H9 (cell line): ENCODE measurements around the gene LAMA3. TPM values are rescaled to one million over a fixed set of nuclear protein-coding genes. Genes with fewer than 3 reads are reported as not detected.

Experiments used
- DNase-seq: peaks from one replicate; pipeline ENCODE4 v3.0.0-alpha.2; 2017
- H2AFZ ChIP-seq: one replicate; pipeline ENCODE4 v1.6.1; 2013; ENCODE audit warnings: mild to moderate bottlenecking, low read length, control low read depth, moderate library complexity
- H2AK5ac ChIP-seq: 2 replicates; pipeline ENCODE4 v1.6.1; 2013; ENCODE audit warnings: low read length, control low read depth, mixed read lengths; ENCODE audit not compliant: insufficient read length
- H2BK120ac ChIP-seq: one replicate; pipeline ENCODE4 v1.6.1; 2013; ENCODE audit warnings: low read depth, mild to moderate bottlenecking, low read length, control low read depth, inconsistent platforms; ENCODE audit not compliant: poor library complexity, severe bottlenecking
- H2BK12ac ChIP-seq: 2 replicates; pipeline ENCODE4 v1.6.1; 2013; ENCODE audit warnings: low read length, control low read depth, mixed read lengths, low read depth; ENCODE audit not compliant: insufficient read length
- H2BK15ac ChIP-seq: 2 replicates; pipeline ENCODE4 v1.6.1; 2013; ENCODE audit warnings: low read depth, low read length, control low read depth
- H2BK20ac ChIP-seq: one replicate; pipeline ENCODE4 v1.6.1; 2013; ENCODE audit warnings: low read depth, mild to moderate bottlenecking, low read length, control low read depth, inconsistent platforms; ENCODE audit not compliant: poor library complexity, severe bottlenecking
- H2BK5ac ChIP-seq: 2 replicates; pipeline ENCODE4 v1.6.1; 2013; ENCODE audit warnings: low read length, control low read depth, mixed read lengths; ENCODE audit not compliant: insufficient read length
- H3K14ac ChIP-seq: 2 replicates; pipeline ENCODE4 v1.6.1; 2013; ENCODE audit warnings: low read length, control low read depth; ENCODE audit not compliant: insufficient read depth
- H3K18ac ChIP-seq: 2 replicates; pipeline ENCODE4 v1.6.1; 2013; ENCODE audit warnings: low read depth, mild to moderate bottlenecking, mixed read lengths, low read length, control low read depth; ENCODE audit not compliant: insufficient read length
- H3K23ac ChIP-seq: 2 replicates; pipeline ENCODE4 v1.6.1; 2013; ENCODE audit warnings: low read length, control low read depth, mixed read lengths, low read depth; ENCODE audit not compliant: insufficient read length
- H3K23me2 ChIP-seq: 2 replicates; pipeline ENCODE4 v1.6.1; 2013; ENCODE audit warnings: low read depth, mild to moderate bottlenecking, mixed read lengths, low read length, control low read depth; ENCODE audit not compliant: insufficient read length, poor library complexity, severe bottlenecking
- H3K27ac ChIP-seq: 2 replicates; pipeline ENCODE4 v1.5.1; 2013; ENCODE audit warnings: low read length, control low read depth, mixed read lengths, low read depth; ENCODE audit not compliant: insufficient read length
- H3K27me3 ChIP-seq: 2 replicates; pipeline ENCODE4 v1.6.1; 2013; ENCODE audit warnings: low read length, control low read depth, inconsistent platforms; ENCODE audit not compliant: insufficient read depth
- H3K4ac ChIP-seq: 2 replicates; pipeline ENCODE4 v1.6.1; 2013; ENCODE audit warnings: low read depth, mild to moderate bottlenecking, control low read depth, inconsistent platforms, low read length, moderate library complexity
- H3K4me1 ChIP-seq: 2 replicates; pipeline ENCODE4 v1.6.1; 2013; ENCODE audit warnings: low read length, control low read depth, inconsistent platforms; ENCODE audit not compliant: insufficient read depth
- H3K4me2 ChIP-seq: 2 replicates; pipeline ENCODE4 v1.6.1; 2013; ENCODE audit warnings: low read length, control low read depth, mixed read lengths; ENCODE audit not compliant: insufficient read length, insufficient read depth
- H3K56ac ChIP-seq: 2 replicates; pipeline ENCODE4 v1.6.1; 2013; ENCODE audit warnings: low read depth, mild to moderate bottlenecking, mixed read lengths, low read length, control low read depth; ENCODE audit not compliant: insufficient read length
- H3K79me1 ChIP-seq: 2 replicates; pipeline ENCODE4 v1.6.1; 2013; ENCODE audit warnings: low read depth, mild to moderate bottlenecking, moderate library complexity, low read length, control low read depth, inconsistent platforms; ENCODE audit not compliant: insufficient read depth, poor library complexity, severe bottlenecking
- H3K79me2 ChIP-seq: 2 replicates; pipeline ENCODE4 v1.6.1; 2013; ENCODE audit warnings: low read length, control low read depth, inconsistent platforms; ENCODE audit not compliant: insufficient read depth
- H3K9ac ChIP-seq: 2 replicates; pipeline ENCODE4 v1.6.1; 2013; ENCODE audit warnings: low read length, control low read depth, mixed read lengths; ENCODE audit not compliant: insufficient read length; ENCODE audit errors: extremely low read depth
- H3K9me3 ChIP-seq: one replicate; pipeline ENCODE4 v1.6.1; 2013; ENCODE audit warnings: low read depth, low read length, inconsistent platforms; ENCODE audit not compliant: control insufficient read depth
- H3T11ph ChIP-seq: one replicate; pipeline ENCODE4 v1.6.1; 2013; ENCODE audit warnings: mild to moderate bottlenecking, low read length, control low read depth, inconsistent platforms
- H4K20me1 ChIP-seq: one replicate; pipeline ENCODE4 v1.6.1; 2013; ENCODE audit not compliant: control insufficient read depth, insufficient read length, insufficient read depth
- H4K5ac ChIP-seq: 2 replicates; pipeline ENCODE4 v1.6.1; 2013; ENCODE audit warnings: low read depth, mild to moderate bottlenecking, mixed read lengths, low read length, control low read depth; ENCODE audit not compliant: insufficient read length
- H4K8ac ChIP-seq: replicated peaks from 2 replicates; pipeline ENCODE4 v1.6.1; 2013; ENCODE audit warnings: low read length, control low read depth, mixed read lengths, low read depth; ENCODE audit not compliant: insufficient read length
- H4K91ac ChIP-seq: 2 replicates; pipeline ENCODE4 v1.6.1; 2013; ENCODE audit warnings: low read depth, mild to moderate bottlenecking, moderate library complexity, mixed read lengths, low read length, control low read depth; ENCODE audit not compliant: insufficient read length
- H3K27ac Mint-ChIP-seq, 3 experiments: 2 replicates in 2 of 3; 3 replicates in 1 of 3; pipeline ENCODE4 v1.8.0; 2020 to 2021; ENCODE audit warnings: mixed read lengths in 3 of 3, mild to moderate bottlenecking in 1 of 3, moderate library complexity in 1 of 3
- H3K27me3 Mint-ChIP-seq: 2 replicates; pipeline ENCODE4 v1.8.0; 2021; ENCODE audit warnings: low read depth, mild to moderate bottlenecking, moderate library complexity, mixed read lengths
- H3K36me3 Mint-ChIP-seq, 3 experiments: 2 replicates in 2 of 3; 3 replicates in 1 of 3; pipeline ENCODE4 v1.8.0; 2020 to 2021; ENCODE audit warnings: low read depth in 3 of 3, mixed read lengths in 3 of 3; ENCODE audit not compliant: insufficient read depth in 1 of 3
- H3K4me1 Mint-ChIP-seq, 2 experiments: 2 replicates each; pipeline ENCODE4 v1.8.0; 2020; ENCODE audit warnings: mixed read lengths in 2 of 2
- H3K4me3 Mint-ChIP-seq, 2 experiments: 2 replicates in 1 of 2; 3 replicates in 1 of 2; pipeline ENCODE4 v1.8.0; 2020 to 2021; ENCODE audit warnings: mild to moderate bottlenecking in 2 of 2, mixed read lengths in 2 of 2, moderate library complexity in 1 of 2
- H3K9me3 Mint-ChIP-seq, 2 experiments: 2 replicates in 1 of 2; 3 replicates in 1 of 2; pipeline ENCODE4 v1.8.0; 2020; ENCODE audit warnings: mild to moderate bottlenecking in 2 of 2, mixed read lengths in 2 of 2, moderate library complexity in 1 of 2
- WGBS: extraction: QIAGEN DNeasy Blood & Tissue Kit; methylation state at CpG from one replicate; pipeline ENCODE4 v1.1.7; 2013; ENCODE audit warnings: missing lambda C conversion rate, low lambda C conversion rate, mixed read lengths; ENCODE audit not compliant: insufficient read length; ENCODE audit errors: extremely low coverage; 5-methylcytosine and 5-hydroxymethylcytosine counted together
- total RNA-seq: library from RNA; stranded (reverse); gene quantifications from 2 replicates; pipeline ENCODE4 v1.2.1, GENCODE V29; 2021
- TF ChIP-seq, protein P1 (sequence below): fragments of 200-600 bp; sonication (generic); conservative IDR thresholded peaks from 3 replicates; pipeline ENCODE4 v1.8.0; 2021; ENCODE audit warnings: antibody characterized with exemption, mild to moderate bottlenecking

The LAMA3 gene
- total RNA-seq, 1 experiment from 2014 or later = 0.33 TPM

DNA sequence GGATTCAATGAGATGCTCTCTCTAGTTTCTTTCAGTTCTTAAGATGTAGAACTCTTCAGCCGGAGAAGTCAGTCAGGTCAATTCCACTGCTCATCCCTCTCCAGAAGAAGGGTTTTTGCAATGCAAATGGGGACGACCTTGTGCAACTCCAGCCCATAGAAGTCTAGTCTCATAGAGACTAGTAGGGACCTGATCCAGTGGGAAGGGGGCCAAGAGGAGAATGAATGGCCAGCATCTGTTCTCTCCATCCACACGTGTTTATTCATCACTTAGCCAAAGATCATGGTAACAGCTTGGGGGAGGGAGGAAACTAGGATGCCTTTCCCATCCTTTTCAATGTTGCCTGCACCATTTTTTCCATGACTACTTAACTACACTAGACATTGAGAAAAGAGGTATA is 120.2 kb downstream of the LAMA3 start:
- H3K79me1 ChIP-seq = no peaks in the 10 kb centered on the region
- H4K8ac ChIP-seq = no peak overlapping the region
- H3K4me1 ChIP-seq = no peaks in the 10 kb centered on the region; the same call in 1 of the 2 replicates
- no peak overlapping the region for H3K14ac ChIP-seq
- H3K4ac ChIP-seq = no peak overlapping the region
- no peak overlapping the region for H4K5ac ChIP-seq
- no peaks in the 10 kb centered on the region for H3K23me2 ChIP-seq
- no peak overlapping the region for H2BK12ac ChIP-seq
- H3K36me3 Mint-ChIP-seq = peaks cover 0 to 2% (median 0%) of the 10 kb centered on the region in 3 experiments; a peak in 2 of 7 replicates
- H3K9ac ChIP-seq = no peak overlapping the region
- no peaks in the 10 kb centered on the region for H3K9me3 ChIP-seq
- H3K27ac ChIP-seq = no peak overlapping the region
- no peak overlapping the region for H3K56ac ChIP-seq
- no peaks in the 10 kb centered on the region for H3K79me2 ChIP-seq
- H3K4me1 Mint-ChIP-seq = peaks cover 29% of the 10 kb centered on the region in 2 experiments
- no peak overlapping the region for H2AFZ ChIP-seq
- H2BK120ac ChIP-seq = no peak overlapping the region
- H2BK5ac ChIP-seq = no peak overlapping the region
- H2BK15ac ChIP-seq = no peak overlapping the region
- TF ChIP-seq, protein P1, sequence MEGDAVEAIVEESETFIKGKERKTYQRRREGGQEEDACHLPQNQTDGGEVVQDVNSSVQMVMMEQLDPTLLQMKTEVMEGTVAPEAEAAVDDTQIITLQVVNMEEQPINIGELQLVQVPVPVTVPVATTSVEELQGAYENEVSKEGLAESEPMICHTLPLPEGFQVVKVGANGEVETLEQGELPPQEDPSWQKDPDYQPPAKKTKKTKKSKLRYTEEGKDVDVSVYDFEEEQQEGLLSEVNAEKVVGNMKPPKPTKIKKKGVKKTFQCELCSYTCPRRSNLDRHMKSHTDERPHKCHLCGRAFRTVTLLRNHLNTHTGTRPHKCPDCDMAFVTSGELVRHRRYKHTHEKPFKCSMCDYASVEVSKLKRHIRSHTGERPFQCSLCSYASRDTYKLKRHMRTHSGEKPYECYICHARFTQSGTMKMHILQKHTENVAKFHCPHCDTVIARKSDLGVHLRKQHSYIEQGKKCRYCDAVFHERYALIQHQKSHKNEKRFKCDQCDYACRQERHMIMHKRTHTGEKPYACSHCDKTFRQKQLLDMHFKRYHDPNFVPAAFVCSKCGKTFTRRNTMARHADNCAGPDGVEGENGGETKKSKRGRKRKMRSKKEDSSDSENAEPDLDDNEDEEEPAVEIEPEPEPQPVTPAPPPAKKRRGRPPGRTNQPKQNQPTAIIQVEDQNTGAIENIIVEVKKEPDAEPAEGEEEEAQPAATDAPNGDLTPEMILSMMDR = no peak
- H2BK20ac ChIP-seq = no peak overlapping the region
- H3K9me3 Mint-ChIP-seq = peaks cover 3% of the 10 kb centered on the region in 2 experiments; a peak in 1 of 5 replicates
- no peak overlapping the region for H3K4me2 ChIP-seq
- no peak overlapping the region for H3K4me3 Mint-ChIP-seq
- WGBS = no CpG with 5 or more reads among the region's 3 CpGs
- H3K18ac ChIP-seq = no peak overlapping the region
- H3K23ac ChIP-seq = no peak overlapping the region
- no peaks in the 10 kb centered on the region for H3K27me3 ChIP-seq
- H4K20me1 ChIP-seq = no peaks in the 10 kb centered on the region
- H3T11ph ChIP-seq = no peak overlapping the region
- no peak overlapping the region for H4K91ac ChIP-seq
- H3K27ac Mint-ChIP-seq = no peak overlapping the region
- no peak overlapping the region for H2AK5ac ChIP-seq
- peaks cover 5% of the 10 kb centered on the region; the same call in 1 of the 2 replicates for H3K27me3 Mint-ChIP-seq
- no peak for DNase-seq
